Prostate gland (tissue), 2 donors: ENCODE measurements around the gene IGLL1.

Experiments used
- CTCF ChIP-seq, 4 experiments: fragments of 200-600 bp in 2 of 4; fragments of 450-650 bp in 2 of 4; sonication (generic) in 2 of 4; IDR thresholded peaks; 1 replicate in 3 of 4; 2 replicates in 1 of 4; pipeline ENCODE4 v1.5.1; 2016 to 2019; ENCODE audit warnings: antibody characterized with exemption in 4 of 4, mild to moderate bottlenecking in 2 of 4, moderate library complexity in 2 of 4
- POLR2A ChIP-seq: fragments of 450-650 bp; IDR thresholded peaks from one replicate; pipeline ENCODE4 v1.6.1; 2016; ENCODE audit warnings: antibody characterized with exemption, mild to moderate bottlenecking

GRCh38 chr22:23571486-23571885 is 8.6 kb downstream of the IGLL1 start:
- no peak for TF ChIP-seq CTCF (IDR thresholded peaks at IDR 0.05)
- TF ChIP-seq POLR2A, result no peak
